ENCODE results near the gene NRSN2.

NRSN2 gene

GRCh38 chr20:343107-343506 is 3.8 kb upstream of the NRSN2 start:
- ChIA-PET CTCF (no interaction called here), POLR2A (no interaction called here)
- no peaks in the 10 kb centered on the region for H3K27me3 ChIP-seq (replicated peaks in 2 of 5; ENCODE audit: control insufficient read depth in 4 of 5, insufficient read depth in 5 of 5, low read length in 4 of 5)
- peaks cover 0 to 7% (median 3%) of the 10 kb centered on the region in 5 experiments for H3K9me3 ChIP-seq (ENCODE audit: control extremely low read depth in 1 of 5, control insufficient read depth in 4 of 5, insufficient read depth in 2 of 5, low read depth in 1 of 5, low read length in 4 of 5)
- H3K4me3 ChIP-seq (ENCODE audit: control insufficient read depth in 1 of 7, extremely low read depth in 1 of 7, insufficient read depth in 4 of 7, low read depth in 2 of 7, low read length in 6 of 7): no peak overlapping the region
- no peak for DNase-seq
- peaks cover 0 to 4% (median 0%) of the 10 kb centered on the region in 4 experiments for H3K36me3 ChIP-seq (ENCODE audit: control insufficient read depth in 4 of 4, insufficient read depth in 4 of 4, low read length in 3 of 4)
- H3K27ac ChIP-seq (ENCODE audit: insufficient read depth in 1 of 2, low read depth in 1 of 2, low read length in 2 of 2, poor library complexity in 1 of 2, severe bottlenecking in 2 of 2): no peak overlapping the region
- H3K4me1 ChIP-seq (ENCODE audit: control extremely low read depth in 1 of 4, control insufficient read depth in 4 of 4, insufficient read depth in 4 of 4, low read length in 3 of 4): peaks cover 0 to 17% (median 11%) of the 10 kb centered on the region in 4 experiments

GRCh38 chr20:346033-346639 is 775 bp upstream of the NRSN2 start:
- Histone ChIP-seq H3K4me3 (ENCODE audit: control insufficient read depth in 1 of 7, extremely low read depth in 1 of 7, insufficient read depth in 4 of 7, low read depth in 2 of 7, low read length in 6 of 7) (peak overlapping the region in 6 of 7 experiments; percentile 63 to 93 (median 84)), H3K27me3 (replicated peaks in 2 of 5; ENCODE audit: control insufficient read depth in 4 of 5, insufficient read depth in 5 of 5, low read length in 4 of 5) (no peaks in the 10 kb centered on the region), H3K4me1 (ENCODE audit: control extremely low read depth in 1 of 4, control insufficient read depth in 4 of 4, insufficient read depth in 4 of 4, low read length in 3 of 4) (peaks cover 0 to 26% (median 14%) of the 10 kb centered on the region in 4 experiments), H3K36me3 (ENCODE audit: control insufficient read depth in 4 of 4, insufficient read depth in 4 of 4, low read length in 3 of 4) (peaks cover 0 to 4% (median 0%) of the 10 kb centered on the region in 4 experiments), H3K9me3 (ENCODE audit: control extremely low read depth in 1 of 5, control insufficient read depth in 4 of 5, insufficient read depth in 2 of 5, low read depth in 1 of 5, low read length in 4 of 5) (peaks cover 0 to 7% (median 3%) of the 10 kb centered on the region in 5 experiments), H3K27ac (ENCODE audit: insufficient read depth in 1 of 2, low read depth in 1 of 2, low read length in 2 of 2, poor library complexity in 1 of 2, severe bottlenecking in 2 of 2) (no peak overlapping the region)
- WGBS (ENCODE audit: insufficient coverage): 98% methylated on average over 5 of the region's 9 CpGs
- ChIA-PET CTCF (interaction anchor here (0.7 to 1.9 kb wide), 4 partner anchors 15 to 131 kb away, joined by 3 to 6 read pairs (median 4); no protein-coding TSS in a partner anchor), POLR2A (no interaction called here)
- DNase-seq: no peak

- H3K9me3 ChIP-seq (ENCODE audit: control extremely low read depth in 1 of 5, control insufficient read depth in 4 of 5, insufficient read depth in 2 of 5, low read depth in 1 of 5, low read length in 4 of 5): no peaks in the 10 kb centered on the region
- H3K27me3 ChIP-seq (replicated peaks in 2 of 5; ENCODE audit: control insufficient read depth in 4 of 5, insufficient read depth in 5 of 5, low read length in 4 of 5): no peaks in the 10 kb centered on the region
- no peak for DNase-seq
- H3K4me3 ChIP-seq (ENCODE audit: control insufficient read depth in 1 of 7, extremely low read depth in 1 of 7, insufficient read depth in 4 of 7, low read depth in 2 of 7, low read length in 6 of 7): peak overlapping the region; percentile 63 to 93 (median 82)
- H3K27ac ChIP-seq (ENCODE audit: insufficient read depth in 1 of 2, low read depth in 1 of 2, low read length in 2 of 2, poor library complexity in 1 of 2, severe bottlenecking in 2 of 2): peak overlapping the region in 1 of 2 experiments; percentile 43
- ChIA-PET CTCF (no interaction called here), POLR2A (no interaction called here)
- peaks cover 0 to 26% (median 14%) of the 10 kb centered on the region in 4 experiments for H3K4me1 ChIP-seq (ENCODE audit: control extremely low read depth in 1 of 4, control insufficient read depth in 4 of 4, insufficient read depth in 4 of 4, low read length in 3 of 4)
- 0% methylated on average over 8 of the region's 19 CpGs for WGBS (ENCODE audit: insufficient coverage)
- H3K36me3 ChIP-seq (ENCODE audit: control insufficient read depth in 4 of 4, insufficient read depth in 4 of 4, low read length in 3 of 4): peaks cover 0 to 2% (median 0%) of the 10 kb centered on the region in 4 experiments
Measured at GRCh38 chr20:347317-347639, 367 bp downstream of the NRSN2 start.

- Histone ChIP-seq H3K27me3 (replicated peaks in 2 of 5; ENCODE audit: control insufficient read depth in 4 of 5, insufficient read depth in 5 of 5, low read length in 4 of 5) (no peaks in the 10 kb centered on the region), H3K9me3 (ENCODE audit: control extremely low read depth in 1 of 5, control insufficient read depth in 4 of 5, insufficient read depth in 2 of 5, low read depth in 1 of 5, low read length in 4 of 5) (no peaks in the 10 kb centered on the region), H3K27ac (ENCODE audit: insufficient read depth in 1 of 2, low read depth in 1 of 2, low read length in 2 of 2, poor library complexity in 1 of 2, severe bottlenecking in 2 of 2) (peak overlapping the region in 1 of 2 experiments; percentile 70), H3K4me1 (ENCODE audit: control extremely low read depth in 1 of 4, control insufficient read depth in 4 of 4, insufficient read depth in 4 of 4, low read length in 3 of 4) (peaks cover 0 to 26% (median 14%) of the 10 kb centered on the region in 4 experiments), H3K36me3 (ENCODE audit: control insufficient read depth in 4 of 4, insufficient read depth in 4 of 4, low read length in 3 of 4) (peaks cover 0 to 2% (median 0%) of the 10 kb centered on the region in 4 experiments), H3K4me3 (ENCODE audit: control insufficient read depth in 1 of 7, extremely low read depth in 1 of 7, insufficient read depth in 4 of 7, low read depth in 2 of 7, low read length in 6 of 7) (peak overlapping the region; percentile 63 to 93 (median 82))
- POLR2A ChIA-PET: no interaction called here
- WGBS (ENCODE audit: insufficient coverage): 0% methylated on average over 18 of the region's 61 CpGs
- DNase-seq: peak; percentile 75 to 87 (median 82)
- CTCF ChIA-PET: no interaction called here
Measured at GRCh38 chr20:347640-348484, 951 bp downstream of the NRSN2 start.

GRCh38 chr20:348972-349841 is 2.3 kb downstream of the NRSN2 start:
- Histone ChIP-seq H3K36me3 (ENCODE audit: control insufficient read depth in 4 of 4, insufficient read depth in 4 of 4, low read length in 3 of 4) (no peaks in the 10 kb centered on the region), H3K9me3 (ENCODE audit: control extremely low read depth in 1 of 5, control insufficient read depth in 4 of 5, insufficient read depth in 2 of 5, low read depth in 1 of 5, low read length in 4 of 5) (no peaks in the 10 kb centered on the region), H3K4me3 (ENCODE audit: control insufficient read depth in 1 of 7, extremely low read depth in 1 of 7, insufficient read depth in 4 of 7, low read depth in 2 of 7, low read length in 6 of 7) (peak overlapping the region in 1 of 7 experiments; percentile 82), H3K4me1 (ENCODE audit: control extremely low read depth in 1 of 4, control insufficient read depth in 4 of 4, insufficient read depth in 4 of 4, low read length in 3 of 4) (peaks cover 0 to 26% (median 14%) of the 10 kb centered on the region in 4 experiments), H3K27ac (ENCODE audit: insufficient read depth in 1 of 2, low read depth in 1 of 2, low read length in 2 of 2, poor library complexity in 1 of 2, severe bottlenecking in 2 of 2) (no peak overlapping the region), H3K27me3 (replicated peaks in 2 of 5; ENCODE audit: control insufficient read depth in 4 of 5, insufficient read depth in 5 of 5, low read length in 4 of 5) (no peaks in the 10 kb centered on the region)
- WGBS (ENCODE audit: insufficient coverage): over 99% methylated on average over 15 of the region's 19 CpGs
- POLR2A ChIA-PET: interaction anchor here (0.6 kb wide), 2 partner anchors 198 to 1173 kb away, joined by 3 to 4 read pairs; no protein-coding TSS in a partner anchor
- DNase-seq: no peak
- CTCF ChIA-PET: interaction anchor here (0.6 to 7.9 kb wide), 3 partner anchors 83 to 131 kb away, joined by 4 to 103 read pairs (median 5); no protein-coding TSS in a partner anchor

- peaks cover 0 to 9% (median 5%) of the 10 kb centered on the region in 4 experiments for H3K4me1 ChIP-seq (ENCODE audit: control extremely low read depth in 1 of 4, control insufficient read depth in 4 of 4, insufficient read depth in 4 of 4, low read length in 3 of 4)
- POLR2A ChIA-PET: no interaction called here
- DNase-seq: no peak
- no peaks in the 10 kb centered on the region for H3K9me3 ChIP-seq (ENCODE audit: control extremely low read depth in 1 of 5, control insufficient read depth in 4 of 5, insufficient read depth in 2 of 5, low read depth in 1 of 5, low read length in 4 of 5)
- 94% methylated on average over 13 of the region's 13 CpGs for WGBS (ENCODE audit: insufficient coverage)
- H3K27ac ChIP-seq (ENCODE audit: insufficient read depth in 1 of 2, low read depth in 1 of 2, low read length in 2 of 2, poor library complexity in 1 of 2, severe bottlenecking in 2 of 2): no peak overlapping the region
- no peak overlapping the region for H3K4me3 ChIP-seq (ENCODE audit: control insufficient read depth in 1 of 7, extremely low read depth in 1 of 7, insufficient read depth in 4 of 7, low read depth in 2 of 7, low read length in 6 of 7)
- H3K27me3 ChIP-seq (replicated peaks in 2 of 5; ENCODE audit: control insufficient read depth in 4 of 5, insufficient read depth in 5 of 5, low read length in 4 of 5): no peaks in the 10 kb centered on the region
- no peaks in the 10 kb centered on the region for H3K36me3 ChIP-seq (ENCODE audit: control insufficient read depth in 4 of 4, insufficient read depth in 4 of 4, low read length in 3 of 4)
- CTCF ChIA-PET: interaction anchor here (0.5 to 7.9 kb wide), 15 partner anchors 9 to 178 kb away, joined by 3 to 103 read pairs (median 4); no protein-coding TSS in a partner anchor
Measured at GRCh38 chr20:353166-353565, 6.3 kb downstream of the NRSN2 start.

Measured in common myeloid progenitor, CD34-positive (primary cell).